Measurements from ENCODE around the gene CARTPT.

CARTPT gene

GRCh38 chr5:71719063-71719964 lies at the start of gene CARTPT:
Gene CARTPT (plus strand): TSS chr5:71719275. CDS start chr5:71719294, 19 bp downstream.
- no peak for DNase-seq

GRCh38 chr5:71677977-71678376 lies 41.1 kb upstream of the CARTPT start:
- no peak for DNase-seq

- no peak for DNase-seq
These were observed 39.4 kb upstream of the CARTPT start for GRCh38 chr5:71679714-71680113.

- DNase-seq, result no peak
These were observed 38.6 kb upstream of the CARTPT start for GRCh38 chr5:71680510-71680909.

GRCh38 chr5:71681296-71681695 lies 37.8 kb upstream of the CARTPT start:
- no peak for DNase-seq

- no peak for DNase-seq
These were observed 34.8 kb upstream of the CARTPT start for GRCh38 chr5:71684309-71684708.

- no peak for DNase-seq
These were observed 25.1 kb upstream of the CARTPT start for GRCh38 chr5:71693828-71694427.

- no peak for DNase-seq
These were observed 24.0 kb upstream of the CARTPT start for GRCh38 chr5:71695071-71695470.

GRCh38 chr5:71695595-71695994 lies 23.5 kb upstream of the CARTPT start:
- no peak for DNase-seq

- no peak for DNase-seq
These were observed 21.1 kb upstream of the CARTPT start for GRCh38 chr5:71697967-71698366.

GRCh38 chr5:71699233-71699632 lies 19.8 kb upstream of the CARTPT start:
- DNase-seq, result no peak

- DNase-seq, result no peak
These were observed 19.3 kb upstream of the CARTPT start for GRCh38 chr5:71699751-71700150.

GRCh38 chr5:71700803-71701202 lies 18.3 kb upstream of the CARTPT start:
- DNase-seq, result no peak

- no peak for DNase-seq
These were observed 17.7 kb upstream of the CARTPT start for GRCh38 chr5:71701407-71701806.

- no peak for DNase-seq
These were observed 15.1 kb upstream of the CARTPT start for GRCh38 chr5:71703941-71704340.

- DNase-seq, result no peak
These were observed 13.7 kb upstream of the CARTPT start for GRCh38 chr5:71705421-71705820.

GRCh38 chr5:71706906-71707305 lies 12.2 kb upstream of the CARTPT start:
- no peak for DNase-seq

- DNase-seq, result no peak
These were observed 7.5 kb upstream of the CARTPT start for GRCh38 chr5:71711610-71712009.

GRCh38 chr5:71714911-71715310 lies 4.2 kb upstream of the CARTPT start:
- DNase-seq, result no peak

- no peak for DNase-seq
These were observed 8.9 kb downstream of the CARTPT start for GRCh38 chr5:71727978-71728377.

- no peak for DNase-seq
These were observed 11.9 kb downstream of the CARTPT start for GRCh38 chr5:71731015-71731414.

GRCh38 chr5:71732011-71732410 lies 12.9 kb downstream of the CARTPT start:
- DNase-seq, result no peak

- DNase-seq, result no peak
These were observed 15.1 kb downstream of the CARTPT start for GRCh38 chr5:71734141-71734540.

- DNase-seq, result no peak
These were observed 19.0 kb downstream of the CARTPT start for GRCh38 chr5:71737931-71738539.

All from NCI-H1436 treated with DMSO at 0.1 percent for 48 hours (cell line).